Gastroesophageal sphincter (tissue), 3 donors: ENCODE data around the gene HSPA9.

ENCODE experiments used
- POLR2AphosphoS5 ChIP-seq: sonication (generic); formaldehyde crosslinking; IDR thresholded peaks from one replicate; pipeline ENCODE4 v1.6.1; 2017; ENCODE audit warnings: antibody characterized with exemption
- TF ChIP-seq, protein P1 (sequence below), 4 experiments: fragments of 200-600 bp in 2 of 4; fragments of 450-650 bp in 2 of 4; sonication (generic) in 1 of 4; IDR thresholded peaks; one replicate each; pipeline ENCODE4 v1.5.1; 2017 to 2019; ENCODE audit warnings: antibody characterized with exemption in 4 of 4, mild to moderate bottlenecking in 2 of 4, moderate library complexity in 2 of 4

DNA sequence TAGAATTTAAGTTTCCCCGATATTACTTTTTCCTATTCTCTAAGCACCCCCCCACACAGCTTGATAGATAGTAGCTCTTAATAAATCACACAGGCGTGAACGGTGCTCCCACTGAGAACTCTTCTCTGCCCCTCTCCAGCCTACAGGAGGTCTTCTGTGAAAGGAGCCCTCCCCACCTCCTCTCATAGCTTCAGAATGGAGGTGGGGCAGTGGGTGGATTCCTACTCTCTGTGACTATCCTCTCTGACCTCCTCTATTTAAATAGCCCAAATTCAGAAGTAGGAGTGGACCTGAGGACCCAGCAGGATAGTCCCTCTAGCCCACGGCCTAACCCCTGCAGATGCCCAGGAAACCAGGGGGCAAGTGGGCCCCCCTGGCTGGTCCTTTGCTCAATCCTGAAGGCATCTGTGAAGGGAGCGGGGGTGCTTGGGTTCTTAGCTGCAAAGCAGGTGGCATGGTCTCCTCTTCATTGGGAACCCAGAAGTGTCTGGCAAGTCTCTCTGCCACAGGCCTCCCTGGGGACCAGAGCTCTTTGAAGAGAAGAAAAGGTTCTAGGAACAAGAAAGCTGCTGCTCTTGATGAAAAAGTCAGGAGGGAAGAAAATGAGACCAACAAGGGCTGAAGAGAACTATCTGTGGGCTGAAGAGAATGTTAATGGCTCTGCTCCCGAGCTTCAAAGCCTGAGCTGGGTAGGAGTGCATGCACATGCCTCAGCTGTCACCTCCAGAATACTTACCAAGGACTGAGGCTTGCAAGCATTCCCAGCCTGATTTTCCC lies 21.1 kb upstream of the HSPA9 start:
- TF ChIP-seq, protein P1, sequence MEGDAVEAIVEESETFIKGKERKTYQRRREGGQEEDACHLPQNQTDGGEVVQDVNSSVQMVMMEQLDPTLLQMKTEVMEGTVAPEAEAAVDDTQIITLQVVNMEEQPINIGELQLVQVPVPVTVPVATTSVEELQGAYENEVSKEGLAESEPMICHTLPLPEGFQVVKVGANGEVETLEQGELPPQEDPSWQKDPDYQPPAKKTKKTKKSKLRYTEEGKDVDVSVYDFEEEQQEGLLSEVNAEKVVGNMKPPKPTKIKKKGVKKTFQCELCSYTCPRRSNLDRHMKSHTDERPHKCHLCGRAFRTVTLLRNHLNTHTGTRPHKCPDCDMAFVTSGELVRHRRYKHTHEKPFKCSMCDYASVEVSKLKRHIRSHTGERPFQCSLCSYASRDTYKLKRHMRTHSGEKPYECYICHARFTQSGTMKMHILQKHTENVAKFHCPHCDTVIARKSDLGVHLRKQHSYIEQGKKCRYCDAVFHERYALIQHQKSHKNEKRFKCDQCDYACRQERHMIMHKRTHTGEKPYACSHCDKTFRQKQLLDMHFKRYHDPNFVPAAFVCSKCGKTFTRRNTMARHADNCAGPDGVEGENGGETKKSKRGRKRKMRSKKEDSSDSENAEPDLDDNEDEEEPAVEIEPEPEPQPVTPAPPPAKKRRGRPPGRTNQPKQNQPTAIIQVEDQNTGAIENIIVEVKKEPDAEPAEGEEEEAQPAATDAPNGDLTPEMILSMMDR (IDR thresholded peaks at IDR 0.05): no peak
- TF ChIP-seq POLR2AphosphoS5: no peak
